ENCODE data around the gene ZFPL1.
A peak's percentile ranks its signal among the peaks of the same experiment; 100 is the strongest.

Gene ZFPL1

DNA sequence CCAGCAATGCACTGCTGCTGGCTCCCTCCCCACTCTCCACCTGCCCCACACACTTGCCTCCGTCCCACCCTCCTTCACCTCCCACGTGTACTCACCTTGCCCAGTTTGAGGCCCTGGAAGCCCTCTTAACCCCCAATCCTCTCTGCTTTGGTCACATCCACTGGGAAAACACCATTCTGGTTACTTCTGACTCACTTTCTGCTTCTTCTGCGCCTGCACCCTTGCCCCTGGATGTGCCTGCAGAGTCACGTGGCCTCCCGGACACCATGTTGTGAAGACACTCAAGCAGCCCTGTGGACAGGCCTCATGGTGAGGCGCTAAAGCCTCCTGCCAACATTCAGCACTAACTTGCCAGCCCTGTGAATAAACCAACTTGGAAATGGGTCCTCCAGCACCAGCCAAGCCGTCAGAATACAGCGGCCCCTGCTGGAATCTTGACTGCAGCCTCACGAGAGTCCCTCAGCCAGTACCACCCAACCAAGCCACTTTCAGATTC is 23.1 kb upstream of the ZFPL1 start:
- no peak for DNase-seq

DNA sequence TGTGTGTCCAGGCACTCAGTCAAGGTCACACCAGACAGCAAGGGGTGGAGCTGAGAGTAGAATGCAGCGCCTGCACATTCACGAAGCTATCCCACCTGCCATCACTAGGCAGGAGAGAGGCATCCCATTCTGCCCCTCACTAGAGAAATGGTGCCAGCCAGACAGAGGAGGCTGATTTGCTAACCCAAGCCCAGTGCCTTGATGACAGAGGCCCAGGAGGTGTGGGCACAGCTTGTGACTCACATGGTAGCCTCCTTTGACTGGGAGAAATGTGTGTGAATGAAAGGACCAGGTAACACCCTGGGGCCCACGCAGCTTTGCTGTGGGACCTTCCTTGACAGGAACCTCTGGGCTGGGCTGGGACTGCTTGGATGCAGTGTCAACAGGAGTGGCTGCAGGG is 20.5 kb upstream of the ZFPL1 start:
- no peak for DNase-seq

DNA sequence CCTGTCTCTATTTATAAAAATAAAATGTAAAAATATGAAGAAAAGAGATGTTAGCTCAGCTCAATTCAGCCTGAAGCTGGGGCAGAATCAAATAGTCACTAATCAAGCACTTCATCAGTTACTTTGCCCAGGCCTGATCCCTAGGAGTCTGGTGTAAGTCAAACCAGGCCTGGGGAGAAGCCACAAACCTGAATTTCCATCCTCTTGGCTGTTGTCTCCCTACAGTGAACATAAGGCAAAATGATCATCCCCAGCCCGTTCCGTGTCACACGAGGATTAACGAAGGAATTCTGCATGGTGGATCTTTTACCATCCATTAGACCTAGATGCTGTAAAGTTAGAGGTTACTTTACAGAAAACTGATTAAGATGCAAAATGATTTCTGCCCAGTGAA is 19.2 kb upstream of the ZFPL1 start:
- DNase-seq: no peak

DNA sequence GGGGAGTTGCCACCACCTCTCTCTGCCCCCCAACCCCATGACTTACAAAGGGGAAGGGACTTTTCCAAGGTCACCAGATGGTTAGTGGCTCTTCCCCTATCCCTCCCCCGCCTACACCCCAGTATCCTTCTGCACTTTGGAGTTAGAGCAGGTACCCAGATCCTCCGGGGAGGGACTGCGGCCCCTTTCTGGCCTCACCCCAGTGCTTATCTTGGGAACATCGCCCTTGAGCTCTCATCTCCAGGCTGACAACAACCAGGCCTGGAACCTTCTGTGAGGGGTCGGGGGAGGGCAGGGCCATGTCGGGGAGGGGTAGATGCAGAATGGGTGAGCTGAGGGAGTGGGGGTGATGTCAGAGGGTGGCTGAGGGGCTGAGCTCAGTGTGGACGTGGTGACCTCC is 18.2 kb upstream of the ZFPL1 start:
- no peak for DNase-seq

DNA sequence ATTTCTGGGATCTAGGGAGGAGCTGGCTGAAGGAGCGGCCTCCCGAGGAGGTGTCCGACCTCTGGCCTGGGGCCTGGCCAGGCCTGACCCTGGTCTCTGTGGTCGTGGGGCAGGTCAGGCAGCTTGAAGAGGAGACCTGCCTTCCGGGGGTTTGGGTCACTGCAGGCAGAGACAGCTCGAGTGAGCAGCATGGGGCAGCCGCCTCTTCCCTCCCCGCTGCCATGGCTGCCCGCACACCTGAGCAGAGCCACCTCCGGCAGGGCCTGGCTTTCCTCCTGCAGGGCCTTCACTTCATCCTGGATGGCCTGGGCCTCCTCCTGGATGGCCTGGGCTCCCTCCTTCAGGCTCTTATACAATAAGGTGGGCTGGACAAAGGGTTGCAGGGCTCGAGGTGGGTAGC is 17.7 kb upstream of the ZFPL1 start:
- DNase-seq: no peak

DNA sequence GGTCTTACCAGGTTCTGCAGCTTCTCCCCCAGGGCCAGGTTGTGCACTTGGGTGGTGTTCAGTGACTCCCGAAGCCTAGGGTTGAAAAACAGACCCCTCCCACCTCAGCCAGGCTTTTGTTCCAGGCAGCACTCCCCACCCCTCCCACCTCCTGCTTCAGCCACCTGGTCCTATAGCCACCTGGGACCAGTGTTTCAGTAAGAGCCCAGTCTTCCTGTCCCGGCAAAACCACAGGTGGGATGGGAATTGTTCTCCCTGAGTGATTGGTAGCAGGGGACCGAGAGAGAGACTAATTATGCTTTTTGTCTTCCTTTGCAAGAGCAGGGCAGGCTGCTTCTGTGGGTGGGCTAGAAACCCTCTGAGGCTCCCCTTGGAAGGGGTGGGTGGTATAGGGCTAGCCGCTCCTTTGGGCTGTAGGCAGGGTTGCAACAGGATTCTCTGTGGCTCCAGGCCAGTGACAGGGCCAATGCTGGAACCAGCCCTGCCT is 17.2 kb upstream of the ZFPL1 start:
- no peak for DNase-seq

DNA sequence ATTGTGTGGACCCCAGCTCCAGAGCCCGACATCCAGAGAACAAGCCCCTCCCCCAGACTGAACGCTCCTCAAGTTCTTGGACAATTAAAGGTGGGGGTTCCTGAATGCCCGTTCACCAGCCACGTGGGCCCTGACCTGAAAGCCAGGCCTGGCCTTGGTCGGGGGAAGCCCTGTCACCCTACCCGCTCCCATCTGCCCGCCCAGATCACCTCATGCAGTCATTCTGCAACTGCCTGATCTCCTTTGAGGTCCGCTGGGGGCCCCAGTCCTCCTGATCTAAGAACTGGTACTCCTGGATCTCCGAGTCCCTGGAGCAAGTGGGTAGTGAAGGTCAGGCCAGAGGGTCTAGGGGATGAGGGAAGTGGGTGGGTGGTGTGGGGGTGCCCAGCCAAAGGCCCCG is 16.6 kb upstream of the ZFPL1 start:
- no peak for DNase-seq

DNA sequence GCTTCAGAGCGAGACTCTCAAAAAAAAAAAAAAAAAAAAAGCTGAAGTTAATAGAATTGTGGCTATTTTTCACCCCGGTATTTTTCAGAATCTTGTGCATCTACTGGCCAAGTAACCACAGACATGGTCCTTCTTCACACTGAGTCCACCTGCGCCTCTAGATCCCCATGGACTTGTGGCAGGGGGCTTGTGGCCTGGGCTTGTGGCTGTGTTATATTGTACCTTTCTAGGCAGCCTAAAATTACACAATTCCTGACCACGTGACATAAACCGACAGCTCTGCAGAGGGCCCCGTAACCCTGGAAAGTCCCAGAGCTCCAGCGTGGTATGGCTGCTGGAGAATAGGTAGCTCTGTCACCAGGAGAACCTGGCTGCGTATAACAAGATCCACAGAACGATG is 14.8 kb upstream of the ZFPL1 start:
- DNase-seq: no peak

DNA sequence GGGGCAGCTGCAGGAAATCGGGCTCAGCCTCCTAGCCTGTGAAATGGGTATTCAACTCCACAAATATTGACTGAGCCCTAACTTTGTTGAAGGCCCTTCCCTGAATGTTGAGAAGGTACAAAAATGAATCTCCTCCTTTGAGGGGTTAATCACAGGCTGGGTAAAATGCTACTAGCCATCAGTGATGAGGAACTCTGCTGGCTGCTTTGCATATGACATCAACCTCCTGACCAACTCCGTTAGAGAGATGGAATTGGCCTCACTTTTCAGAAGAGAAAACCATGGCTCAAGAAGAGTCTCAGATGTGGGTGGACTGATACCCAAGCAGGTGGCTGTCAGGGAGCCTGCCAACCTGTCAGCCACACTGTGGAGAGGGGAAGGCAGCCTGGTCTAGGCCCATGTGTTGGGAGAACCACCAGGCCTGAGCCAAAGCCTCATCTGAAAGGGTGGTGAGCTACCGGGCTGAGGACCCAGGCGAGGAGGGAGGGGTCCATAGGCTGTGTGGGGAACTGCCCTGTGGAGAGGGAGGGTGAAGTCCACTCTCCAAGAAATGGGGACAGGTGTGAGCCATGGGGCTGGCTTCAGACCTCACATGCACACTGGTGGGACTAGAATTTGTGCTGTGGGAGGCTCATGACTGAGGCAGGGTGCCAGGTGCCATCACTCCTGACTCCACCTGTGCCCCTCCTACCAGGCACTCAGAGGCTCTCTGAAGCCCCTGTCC is 12.0 kb upstream of the ZFPL1 start:
- no peak for DNase-seq

DNA sequence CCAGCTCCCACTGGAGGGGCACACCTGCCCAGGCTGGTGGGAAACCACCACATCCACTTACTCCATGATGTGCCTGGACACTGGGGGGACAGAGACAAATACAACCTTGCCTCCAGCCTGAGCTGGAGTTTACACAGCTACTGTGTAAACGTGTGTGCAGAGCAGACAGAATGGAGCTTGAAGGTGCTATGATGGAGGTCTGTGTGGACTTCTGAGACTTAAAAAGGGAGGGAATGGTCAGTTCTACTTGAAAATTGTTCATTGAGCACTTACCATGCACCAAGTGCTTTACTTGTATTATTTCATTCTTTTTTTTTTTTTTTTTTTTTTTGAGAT is 11.4 kb upstream of the ZFPL1 start:
- no peak for DNase-seq

DNA sequence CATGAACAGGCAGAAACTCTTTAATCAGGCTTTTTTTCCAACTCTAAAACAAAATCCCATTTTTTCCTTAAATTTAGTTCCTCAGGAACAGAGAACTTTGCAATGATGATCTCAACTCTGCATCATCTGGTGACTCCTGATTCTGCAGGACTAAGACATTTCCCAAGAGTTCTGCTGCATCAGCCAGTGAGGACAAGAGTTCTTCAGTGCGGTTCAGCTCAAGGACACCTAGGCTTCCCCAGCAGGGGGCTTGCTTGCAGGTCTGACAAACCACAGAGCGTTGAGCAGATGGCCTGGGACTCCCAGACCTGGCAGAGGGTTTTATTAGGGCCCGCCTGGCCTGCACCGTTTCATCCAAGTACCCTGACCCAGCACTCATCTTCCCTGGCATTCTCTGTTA is 6.6 kb upstream of the ZFPL1 start:
- no peak for DNase-seq

DNA sequence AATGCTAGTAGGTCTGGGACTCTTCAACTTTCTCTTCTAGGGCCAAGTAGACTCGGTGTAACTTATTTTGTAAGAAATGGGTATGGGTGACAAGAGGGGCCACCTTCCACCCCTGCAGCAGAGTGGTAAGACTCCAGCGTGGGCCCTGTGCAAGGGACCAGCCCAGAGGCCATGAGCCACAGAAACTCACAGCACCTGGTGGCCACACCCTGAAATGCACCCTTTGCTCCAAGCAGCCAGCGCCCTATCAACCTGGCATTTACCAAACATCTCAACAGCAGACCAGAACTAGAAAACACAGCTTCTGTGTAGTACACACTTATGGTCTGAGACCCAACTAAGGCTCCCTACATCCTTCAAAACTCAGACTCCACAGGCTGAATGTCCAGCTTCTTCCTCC is 5.9 kb upstream of the ZFPL1 start:
- peak; percentile 72 for DNase-seq

DNA sequence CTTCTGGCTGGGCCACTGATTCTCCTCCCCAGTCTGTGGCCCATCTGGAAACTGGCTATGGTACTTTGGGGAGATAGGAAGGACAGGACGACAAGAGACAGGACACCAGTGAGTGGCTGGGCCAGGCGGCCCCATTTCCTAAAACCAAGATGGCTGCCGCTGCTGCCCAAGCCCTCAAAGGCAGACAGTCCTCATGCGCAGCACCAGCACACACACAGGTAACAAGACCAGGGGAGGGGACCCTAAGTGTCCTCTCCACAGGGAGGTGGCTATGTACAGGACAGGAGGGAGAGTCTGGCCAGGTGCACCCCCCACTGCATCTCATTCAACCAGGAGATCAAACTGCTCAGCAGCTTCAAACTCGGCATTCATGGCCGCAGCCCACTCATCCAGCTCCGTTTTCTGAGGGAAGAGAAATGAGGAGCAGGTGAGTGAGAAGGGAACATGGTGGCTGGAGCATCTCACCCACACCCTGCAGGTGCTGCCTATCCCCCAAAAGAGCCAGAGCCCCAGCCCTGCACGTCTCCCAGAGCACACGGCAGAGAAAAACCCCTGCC is 5.2 kb upstream of the ZFPL1 start:
- DNase-seq: no peak

DNA sequence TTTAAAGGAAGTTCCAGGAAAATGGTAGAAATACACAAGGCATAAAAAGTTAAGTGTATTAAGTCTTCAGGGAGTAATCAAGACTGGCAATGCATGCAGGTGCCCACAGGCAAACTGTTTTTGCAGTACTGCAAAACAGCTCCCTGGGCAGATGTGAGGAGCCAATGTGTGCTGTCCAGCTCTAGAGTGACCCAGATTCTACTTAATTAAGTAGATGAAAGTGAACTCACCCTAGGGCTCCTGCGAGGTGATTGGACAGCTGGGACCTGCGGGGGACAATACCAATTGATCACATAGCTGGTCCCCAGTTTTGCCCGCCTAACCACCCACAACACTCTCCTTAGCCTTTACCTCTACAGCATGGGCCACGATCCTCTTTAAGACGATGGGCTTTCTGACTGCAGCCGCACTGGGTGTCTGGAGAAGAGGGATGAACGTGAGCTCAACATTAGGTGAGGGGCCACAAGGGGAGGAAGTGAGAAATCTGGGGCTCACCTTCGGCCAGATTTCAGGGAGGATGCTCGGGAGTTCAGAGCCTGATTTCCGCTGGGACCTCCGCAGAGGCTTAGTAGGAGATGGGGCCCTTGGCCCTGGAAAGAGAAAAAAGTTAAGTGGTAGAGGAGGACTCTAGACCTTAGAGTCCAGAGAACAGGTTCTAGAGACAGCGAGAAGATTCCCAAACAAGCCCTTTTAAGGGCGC is 738 bp upstream of the ZFPL1 start:
- DNase-seq: no peak

DNA sequence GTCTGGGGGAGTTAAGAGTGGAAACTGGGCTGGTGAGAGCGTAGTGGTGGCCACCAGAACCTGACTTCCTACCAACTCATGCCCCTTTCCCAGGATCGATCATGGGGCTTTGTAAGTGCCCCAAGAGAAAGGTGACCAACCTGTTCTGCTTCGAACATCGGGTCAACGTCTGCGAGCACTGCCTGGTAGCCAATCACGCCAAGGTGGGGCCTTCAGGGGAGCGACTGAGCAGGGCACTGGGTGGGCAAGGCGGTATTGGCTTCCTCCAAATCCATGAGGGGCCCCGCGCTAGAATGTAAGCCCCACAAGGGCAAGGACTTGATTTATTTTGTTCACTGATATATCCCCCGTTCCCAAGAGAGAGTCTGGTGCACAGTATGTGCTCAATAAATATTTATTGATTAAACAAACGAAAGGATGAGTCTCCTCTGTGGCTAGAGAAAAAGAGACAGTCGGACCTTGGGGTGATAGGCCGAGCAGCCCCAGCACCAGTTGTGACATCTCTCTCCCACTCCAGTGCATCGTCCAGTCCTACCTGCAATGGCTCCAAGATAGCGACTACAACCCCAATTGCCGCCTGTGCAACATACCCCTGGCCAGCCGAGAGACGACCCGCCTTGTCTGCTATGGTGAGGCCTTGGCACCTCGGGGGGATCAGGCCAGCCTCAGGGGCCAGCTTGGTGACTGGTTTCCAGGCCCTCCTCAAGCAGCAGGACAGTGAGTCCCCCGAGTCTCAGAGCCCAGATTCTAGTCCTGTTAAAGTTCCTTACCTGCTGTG is 765 bp downstream of the ZFPL1 start:
- DNase-seq: no peak

DNA sequence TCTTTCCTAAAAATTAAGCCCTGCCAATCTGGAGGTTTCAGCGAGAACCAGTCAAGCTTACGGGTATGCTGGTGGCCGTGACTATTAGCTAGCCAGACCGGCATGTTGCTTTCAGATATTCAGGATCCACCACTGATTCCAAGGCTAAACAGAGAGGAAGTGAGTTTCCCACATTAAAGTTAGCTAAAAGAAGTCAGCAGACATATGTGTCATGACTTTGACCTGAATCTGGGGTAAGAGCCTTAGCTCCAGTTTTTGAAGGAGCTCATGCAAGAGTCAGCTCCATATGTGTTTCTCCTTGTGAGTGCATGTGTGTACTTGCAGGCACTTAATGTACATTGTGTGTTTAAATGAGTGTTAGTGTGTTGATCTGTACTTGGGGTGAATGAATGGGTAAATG is 1.4 kb downstream of the ZFPL1 start:
- DNase-seq: no peak

DNA sequence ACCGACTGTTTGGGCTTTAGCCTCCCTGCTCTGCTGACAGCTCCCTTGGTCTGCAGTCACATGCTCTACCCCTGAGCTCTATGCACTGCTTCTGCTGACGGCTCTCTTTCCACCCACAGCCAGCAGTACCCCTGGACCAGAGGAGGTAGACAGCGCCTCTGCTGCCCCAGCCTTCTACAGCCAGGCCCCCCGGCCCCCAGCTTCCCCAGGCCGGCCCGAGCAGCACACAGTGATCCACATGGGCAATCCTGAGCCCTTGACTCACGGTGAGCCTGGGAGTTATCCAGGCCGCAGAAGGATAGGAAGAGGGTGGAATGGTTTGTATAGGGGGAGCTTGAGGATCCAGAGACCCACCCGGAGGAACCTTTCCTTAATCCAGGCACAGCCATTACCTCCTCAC is 2.8 kb downstream of the ZFPL1 start:
- DNase-seq: no peak

DNA sequence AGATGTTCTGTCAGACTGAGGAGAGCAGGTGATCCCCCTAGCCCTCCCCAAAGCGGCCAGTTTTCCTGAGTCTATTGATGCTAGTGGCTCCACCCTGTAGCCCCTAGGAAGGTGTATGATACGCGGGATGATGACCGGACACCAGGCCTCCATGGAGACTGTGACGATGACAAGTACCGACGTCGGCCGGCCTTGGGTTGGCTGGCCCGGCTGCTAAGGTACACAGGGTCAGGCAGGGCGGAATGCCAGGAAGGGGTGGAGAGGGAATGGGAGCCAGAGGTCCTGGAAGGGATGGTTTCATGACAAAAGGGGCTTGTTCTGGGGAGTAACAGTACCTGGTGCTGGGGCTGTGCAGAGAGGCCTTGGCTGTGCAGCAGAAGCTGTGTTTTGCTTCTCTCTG is 3.2 kb downstream of the ZFPL1 start:
- no peak for DNase-seq

DNA sequence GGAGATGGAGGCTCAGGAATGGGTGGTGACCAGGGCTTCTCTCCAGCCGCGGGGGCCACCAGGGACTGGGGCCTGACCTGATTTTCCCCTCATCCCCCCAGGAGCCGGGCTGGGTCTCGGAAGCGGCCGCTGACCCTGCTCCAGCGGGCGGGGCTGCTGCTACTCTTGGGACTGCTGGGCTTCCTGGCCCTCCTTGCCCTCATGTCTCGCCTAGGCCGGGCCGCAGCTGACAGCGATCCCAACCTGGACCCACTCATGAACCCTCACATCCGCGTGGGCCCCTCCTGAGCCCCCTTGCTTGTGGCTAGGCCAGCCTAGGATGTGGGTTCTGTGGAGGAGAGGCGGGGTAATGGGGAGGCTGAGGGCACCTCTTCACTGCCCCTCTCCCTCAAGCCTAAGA is 3.8 kb downstream of the ZFPL1 start:
- no peak for DNase-seq

DNA sequence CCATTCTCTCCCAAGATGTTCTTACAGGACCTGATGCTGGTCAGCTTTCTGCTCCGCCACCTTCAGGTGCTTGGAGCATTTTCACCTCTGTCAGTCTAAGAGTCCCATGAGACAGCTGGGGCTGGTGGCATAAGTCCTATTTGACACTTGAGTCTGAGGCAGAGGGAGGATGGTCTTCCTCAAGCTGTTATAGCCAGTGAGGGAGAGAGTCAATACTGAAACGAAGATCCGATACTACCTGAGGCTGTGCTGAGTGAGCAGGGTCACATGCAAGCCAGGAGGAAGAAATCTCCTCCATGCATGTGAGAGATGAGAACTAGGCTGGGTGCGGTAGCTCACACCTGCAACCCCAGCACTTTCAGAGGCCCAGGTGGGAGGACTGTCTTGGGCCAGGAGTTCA is 5.6 kb downstream of the ZFPL1 start:
- no peak for DNase-seq

DNA sequence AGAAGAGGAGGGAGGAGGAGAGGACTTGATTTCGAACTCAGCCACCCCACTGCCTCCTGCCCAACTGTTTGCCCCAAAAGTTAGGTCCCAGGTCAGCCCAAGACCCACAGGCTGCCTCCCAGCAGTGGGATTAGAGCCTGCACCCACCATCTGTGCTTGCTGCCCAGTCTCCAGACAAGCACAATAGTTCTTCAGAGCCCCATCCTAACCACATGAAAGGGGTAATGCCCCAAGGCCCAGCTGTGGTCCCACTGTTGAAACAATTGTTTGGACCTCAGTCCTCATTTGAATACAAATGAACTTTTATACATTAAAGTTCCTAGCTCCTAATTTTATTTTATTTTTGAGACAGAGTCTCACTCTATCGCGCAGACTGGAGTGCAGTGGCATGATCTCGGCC is 6.6 kb downstream of the ZFPL1 start:
- no peak for DNase-seq

DNA sequence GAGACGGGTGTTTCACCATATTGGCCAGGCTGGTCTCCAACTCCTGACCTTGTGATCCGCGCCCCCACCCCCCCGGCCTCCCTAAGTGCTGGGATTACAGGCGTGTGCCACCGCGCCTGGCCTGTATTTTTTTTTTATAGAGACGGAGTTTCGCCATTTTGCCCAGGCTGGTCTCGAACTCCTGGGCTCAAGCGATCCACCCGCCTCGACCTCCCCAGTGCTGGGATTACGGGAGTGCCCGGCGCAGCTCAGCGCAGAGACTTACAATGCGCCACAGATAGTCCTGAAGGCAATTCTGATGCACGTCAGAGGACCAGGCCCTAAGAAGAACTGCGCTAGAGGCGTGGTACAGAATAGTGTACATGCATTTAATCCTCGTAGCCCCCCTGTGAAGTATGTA is 11.4 kb downstream of the ZFPL1 start:
- no peak for DNase-seq

DNA sequence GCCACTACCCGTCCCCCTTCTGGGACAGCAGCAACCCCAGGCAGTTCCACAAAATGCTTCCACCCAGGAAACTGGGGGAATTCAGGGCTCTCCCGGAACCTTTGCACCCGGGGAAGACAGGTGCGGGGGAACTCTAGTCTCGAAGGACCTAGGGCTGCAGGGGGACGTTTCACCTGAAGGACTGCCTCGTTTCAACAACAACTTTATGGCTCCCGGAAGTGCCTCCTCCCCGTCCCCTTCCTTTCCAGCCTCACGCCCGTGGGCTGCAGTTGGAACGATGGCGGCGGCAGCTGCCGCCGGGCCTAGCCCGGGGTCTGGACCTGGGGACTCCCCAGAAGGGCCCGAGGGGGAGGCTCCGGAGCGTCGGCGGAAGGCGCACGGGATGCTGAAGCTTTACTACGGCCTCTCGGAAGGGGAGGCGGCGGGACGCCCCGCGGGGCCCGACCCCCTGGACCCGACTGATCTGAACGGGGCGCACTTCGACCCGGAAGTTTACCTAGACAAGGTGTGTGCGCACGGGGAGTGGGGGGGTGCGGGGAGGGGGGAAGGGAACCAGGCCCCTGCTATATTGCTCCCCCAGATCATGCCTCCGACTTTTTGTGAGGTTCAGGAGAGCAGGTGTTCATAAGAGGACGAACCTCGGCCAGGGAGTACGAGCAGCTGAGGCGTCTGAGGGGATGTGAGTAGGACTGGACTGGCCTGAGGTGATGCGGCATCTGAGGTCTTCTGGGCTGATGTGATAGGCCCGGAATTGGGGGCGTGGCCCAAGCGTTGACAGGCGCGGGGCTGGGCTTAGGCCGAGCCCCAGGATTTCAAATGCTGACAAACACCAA is 12.2 kb downstream of the ZFPL1 start, which contains the start of gene VPS51:
Gene VPS51, plus strand, starts transcription at position 241 of the 833 bp plus-strand sequence. Its CDS starts 37 bp downstream, at position 278.
- DNase-seq: peak; percentile 85
